ENCODE data around the gene SDF2L1. TPM values are rescaled to one million over a fixed set of nuclear protein-coding genes. Genes with fewer than 3 reads are reported as not detected.
"Not testable (repeated sequence)": the region's sequence is repeated elsewhere in the genome, so short reads cannot be mapped to it uniquely, and the experiment has no call there.

Gene SDF2L1
- 37.4 TPM for total RNA-seq

- Histone ChIP-seq H3K4me3 (peak within 1 kb of the TSS; percentile 63 to 83), H3K27me3 (no peaks in the 10 kb centered on the region), H3K9me3 (no peaks in the 10 kb centered on the region), H3K36me3 (peaks cover 0 to 6% of the 10 kb centered on the region in 2 donors), H3K27ac (peak within 1 kb of the TSS; percentile 69 to 80), H3K4me1 (peaks cover 0 to 14% of the 10 kb centered on the region in 2 donors)
- intact Hi-C loops (cut with DNase I) = loop anchor here (1.0 to 10.0 kb wide), 5 partner anchors 13 to 783 kb away; partner anchors contain the start of genes CRKL, LZTR1, PI4KA and SNAP29
- peak; percentile 98 to 100 for DNase-seq (ENCODE audit: low spot score in 2 of 2)
- TF ChIP-seq CTCF (IDR thresholded peaks at IDR 0.05) = peak in 2 of 3 experiments; percentile 10 to 16
These were observed at the start of gene SDF2L1 for GRCh38 chr22:21641789-21642583. Gene SDF2L1 (plus strand): TSS chr22:21642302. CDS start chr22:21642337, 35 bp downstream.

GRCh38 chr22:21592422-21592821 is 49.7 kb upstream of the SDF2L1 start:
- H3K4me1 ChIP-seq = peaks cover 9 to 32% of the 10 kb centered on the region in 2 donors

GRCh38 chr22:21593406-21594232 is 48.5 kb upstream of the SDF2L1 start:
- Histone ChIP-seq H3K9me3 (no peaks in the 10 kb centered on the region), H3K4me1 (peaks cover 9 to 29% of the 10 kb centered on the region in 2 donors), H3K27me3 (no peaks in the 10 kb centered on the region), H3K27ac (no peak overlapping the region), H3K36me3 (peaks cover 34 to 36% of the 10 kb centered on the region in 2 donors), H3K4me3 (no peak overlapping the region)
- no peak for DNase-seq (ENCODE audit: low spot score in 2 of 2)
- no peak for TF ChIP-seq CTCF (IDR thresholded peaks at IDR 0.05)
- intact Hi-C loops (cut with DNase I) = loop anchor here (5.0 kb wide), 1 partner anchor 34 kb away; no protein-coding TSS in a partner anchor

More at GRCh38 chr22:21592422-21592821, 49.7 kb upstream of the SDF2L1 start:
- intact Hi-C loops (cut with DNase I) = loop anchor here (5.0 kb wide), 1 partner anchor 35 kb away; no protein-coding TSS in a partner anchor
- no peak overlapping the region for H3K4me3 ChIP-seq
- peaks cover 34 to 36% of the 10 kb centered on the region in 2 donors for H3K36me3 ChIP-seq
- no peak overlapping the region for H3K27ac ChIP-seq
- H3K9me3 ChIP-seq = no peaks in the 10 kb centered on the region
- DNase-seq (ENCODE audit: low spot score in 2 of 2) = no peak
- TF ChIP-seq CTCF (IDR thresholded peaks at IDR 0.05) = no peak
- no peaks in the 10 kb centered on the region for H3K27me3 ChIP-seq

- peaks cover 9 to 33% of the 10 kb centered on the region in 2 donors for H3K4me1 ChIP-seq
- DNase-seq (ENCODE audit: low spot score in 2 of 2) = no peak
- H3K36me3 ChIP-seq = peaks cover 34 to 36% of the 10 kb centered on the region in 2 donors
- no peak for TF ChIP-seq CTCF (IDR thresholded peaks at IDR 0.05)
- no peak overlapping the region for H3K4me3 ChIP-seq
- intact Hi-C loops (cut with DNase I) = loop anchor here (5.0 kb wide), 1 partner anchor 32 kb away; no protein-coding TSS in a partner anchor
- H3K27me3 ChIP-seq = no peaks in the 10 kb centered on the region
- no peaks in the 10 kb centered on the region for H3K9me3 ChIP-seq
- no peak overlapping the region for H3K27ac ChIP-seq
These were observed 47.1 kb upstream of the SDF2L1 start for GRCh38 chr22:21594865-21595452.

GRCh38 chr22:21596356-21597135 is 45.6 kb upstream of the SDF2L1 start:
- DNase-seq (ENCODE audit: low spot score in 2 of 2); intact Hi-C loops (cut with DNase I); H3K27ac ChIP-seq; H3K9me3 ChIP-seq; H3K4me3 ChIP-seq; H3K27me3 ChIP-seq: not testable (repeated sequence)
- H3K4me1 ChIP-seq = peaks cover 4 to 19% of the 10 kb centered on the region in 2 donors
- H3K36me3 ChIP-seq = peaks cover 34 to 36% of the 10 kb centered on the region in 2 donors

Measured in ascending aorta (tissue), 2 donors.